ENCODE results near the gene FABP1. TPM values are rescaled to one million over a fixed set of nuclear protein-coding genes. Genes with fewer than 3 reads are reported as not detected.

FABP1 gene
- total RNA-seq, 2 donors from 2014 or later = not detected

DNA sequence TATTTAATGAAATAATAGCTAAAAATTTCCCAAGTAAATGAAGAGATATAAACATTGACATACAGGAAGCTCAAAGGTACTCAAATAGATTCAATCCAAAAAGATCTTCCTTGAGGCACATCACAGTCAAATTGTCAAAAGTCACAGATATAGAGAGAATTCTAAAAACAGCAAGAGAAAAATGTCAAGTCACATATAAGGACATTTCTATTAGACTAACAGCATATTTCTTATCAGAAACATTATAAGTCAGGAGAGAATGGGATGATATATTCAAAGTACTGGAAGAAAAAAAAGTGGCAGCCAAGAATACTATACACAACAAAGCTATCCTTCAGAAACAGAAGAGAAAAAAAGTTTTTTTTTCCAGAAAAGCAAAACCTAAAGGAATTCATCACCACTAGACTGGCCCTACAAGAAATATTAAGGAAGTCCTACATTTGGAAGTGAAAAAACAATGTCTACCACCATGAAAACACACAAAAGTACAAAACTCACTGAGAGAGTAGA, 21.1 kb upstream of the FABP1 start:
- Mint-ChIP-seq H3K4me3 (no peak overlapping the region), H3K36me3 (peaks cover 29% of the 10 kb centered on the region), H3K27me3 (peaks cover 27 to 48% of the 10 kb centered on the region in 2 donors), H3K9me3 (peaks cover 12% of the 10 kb centered on the region), H3K27ac (no peak overlapping the region), H3K4me1 (ENCODE audit: low read depth in 2 of 2) (no peaks in the 10 kb centered on the region)
- ATAC-seq (no peak), DNase-seq (ENCODE audit: low spot score) (no peak)

DNA sequence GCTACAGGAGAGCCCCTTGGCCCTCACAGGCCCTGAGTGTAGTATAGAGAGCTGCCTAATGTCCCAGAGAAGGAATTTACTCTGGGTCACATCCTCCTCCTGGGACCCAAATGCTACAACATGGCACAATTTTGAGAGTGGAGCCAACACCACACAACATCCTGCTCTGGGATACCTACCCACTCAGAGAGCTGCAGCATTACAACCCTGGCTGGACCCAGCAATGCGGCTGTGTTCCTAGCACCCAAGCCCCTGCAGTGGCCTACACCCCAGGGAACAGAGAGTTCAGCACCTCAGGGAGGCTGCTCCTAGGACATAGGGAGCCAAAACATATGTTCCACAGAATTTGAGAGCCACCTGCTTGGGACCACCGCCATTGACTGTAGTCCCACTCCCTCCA, 19.3 kb upstream of the FABP1 start:
- DNase-seq (ENCODE audit: low spot score) (no peak), ATAC-seq (no peak)
- peaks cover 12% of the 10 kb centered on the region for H3K9me3 Mint-ChIP-seq
- no peaks in the 10 kb centered on the region for H3K4me1 Mint-ChIP-seq (ENCODE audit: low read depth in 2 of 2)
- H3K27me3 Mint-ChIP-seq = peaks cover 29 to 58% of the 10 kb centered on the region in 2 donors
- peaks cover 23% of the 10 kb centered on the region for H3K36me3 Mint-ChIP-seq
- H3K27ac Mint-ChIP-seq = no peak overlapping the region
- H3K4me3 Mint-ChIP-seq = no peak overlapping the region

DNA sequence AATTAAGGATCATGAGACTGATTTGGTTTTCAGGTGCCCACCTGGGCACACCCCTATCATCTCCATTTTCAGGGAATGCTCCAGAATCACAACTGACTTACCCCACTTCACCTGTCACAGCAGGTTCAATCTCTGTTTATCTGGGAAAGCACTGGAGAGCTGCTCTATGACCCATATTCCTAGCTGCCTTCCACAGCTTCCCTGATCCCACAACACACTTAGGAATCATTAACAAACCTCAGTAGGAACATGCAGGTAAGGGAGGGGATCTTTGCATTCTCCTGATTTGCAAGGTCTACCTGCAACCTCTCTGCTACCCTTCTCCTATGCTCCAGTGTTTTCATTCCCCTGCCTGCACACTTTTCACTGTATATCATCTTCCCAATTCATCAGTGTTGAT, 18.7 kb upstream of the FABP1 start:
- no peak overlapping the region for H3K27ac Mint-ChIP-seq
- ATAC-seq = no peak
- H3K27me3 Mint-ChIP-seq = peaks cover 30 to 59% of the 10 kb centered on the region in 2 donors
- peaks cover 23% of the 10 kb centered on the region for H3K36me3 Mint-ChIP-seq
- H3K4me1 Mint-ChIP-seq (ENCODE audit: low read depth in 2 of 2) = no peaks in the 10 kb centered on the region
- no peak overlapping the region for H3K4me3 Mint-ChIP-seq
- H3K9me3 Mint-ChIP-seq = peaks cover 12% of the 10 kb centered on the region
- DNase-seq (ENCODE audit: low spot score) = no peak

DNA sequence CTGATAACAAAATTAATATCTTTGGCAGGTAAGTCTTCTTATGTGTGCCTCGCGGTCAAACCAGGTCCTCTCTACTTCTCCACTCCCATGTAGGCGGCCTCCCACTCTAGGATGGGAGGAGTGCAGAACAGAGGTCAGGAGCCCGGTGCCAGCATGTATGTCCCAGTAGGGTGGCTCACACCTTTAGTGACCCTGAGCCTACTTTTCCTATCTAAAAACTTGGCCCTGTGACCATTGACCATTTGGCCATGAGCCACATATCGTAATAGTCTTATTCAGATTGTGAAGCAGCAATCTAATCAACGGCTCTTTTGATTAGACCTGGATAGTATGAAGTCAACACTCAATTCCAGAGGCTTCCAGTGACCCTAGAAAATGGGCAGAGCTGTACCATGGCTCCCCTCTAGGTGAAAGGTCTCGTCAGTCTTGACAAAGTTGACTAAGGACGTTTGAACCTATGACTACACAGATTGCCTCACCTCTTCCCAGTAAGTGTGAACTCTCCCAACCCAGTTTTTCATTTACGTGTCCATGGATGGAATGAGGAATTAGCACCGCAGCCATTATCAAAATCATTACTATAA, 17.1 kb upstream of the FABP1 start:
- H3K27ac Mint-ChIP-seq = no peak overlapping the region
- ATAC-seq = no peak
- no peak overlapping the region for H3K4me3 Mint-ChIP-seq
- H3K36me3 Mint-ChIP-seq = peaks cover 24% of the 10 kb centered on the region
- peaks cover 12% of the 10 kb centered on the region for H3K9me3 Mint-ChIP-seq
- no peak for DNase-seq (ENCODE audit: low spot score)
- peaks cover 36 to 75% of the 10 kb centered on the region in 2 donors for H3K27me3 Mint-ChIP-seq
- H3K4me1 Mint-ChIP-seq (ENCODE audit: low read depth in 2 of 2) = no peaks in the 10 kb centered on the region

DNA sequence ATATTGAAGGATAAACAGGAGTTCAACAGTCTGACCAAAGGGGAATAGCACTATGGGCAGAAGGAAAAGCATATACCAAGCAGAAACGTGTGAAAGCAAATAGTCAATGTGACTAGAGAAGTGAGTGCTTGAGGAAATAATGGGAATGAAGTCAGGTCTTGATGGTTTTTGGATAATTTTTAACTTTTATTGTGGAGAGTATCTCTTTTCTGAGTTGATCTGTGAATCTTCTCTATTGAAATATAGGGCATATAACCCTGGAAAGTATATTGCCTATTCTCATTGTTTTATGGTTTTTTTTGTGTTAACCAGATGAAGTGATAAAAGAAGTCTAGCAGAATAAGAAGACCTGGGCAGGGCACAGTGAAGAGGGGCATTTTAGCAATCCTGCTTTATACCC, 16.4 kb upstream of the FABP1 start:
- DNase-seq (ENCODE audit: low spot score) = no peak

DNA sequence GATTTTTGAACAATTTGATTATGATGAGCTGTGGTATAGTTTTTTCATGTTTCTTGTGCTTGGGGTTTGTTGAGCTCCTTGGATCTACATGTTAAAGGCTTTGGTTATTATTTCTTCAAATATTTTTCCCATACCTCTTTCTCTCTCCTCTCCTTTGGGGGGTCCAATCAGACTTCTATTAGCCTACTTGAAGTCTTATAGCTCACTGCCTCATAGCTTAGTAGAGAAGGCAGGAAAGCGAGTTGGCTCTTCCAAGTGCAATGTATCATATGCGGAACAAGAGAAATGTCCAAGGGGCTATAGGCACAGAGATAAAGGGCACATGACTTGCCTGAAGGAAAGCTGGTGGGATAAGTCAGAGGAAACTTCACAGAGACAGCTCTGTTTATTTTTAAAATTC, 14.1 kb upstream of the FABP1 start:
- Mint-ChIP-seq H3K9me3 (no peaks in the 10 kb centered on the region), H3K4me3 (no peak overlapping the region), H3K4me1 (ENCODE audit: low read depth in 2 of 2) (no peaks in the 10 kb centered on the region), H3K27me3 (peaks cover 40 to 77% of the 10 kb centered on the region in 2 donors), H3K27ac (no peak overlapping the region), H3K36me3 (peaks cover 6% of the 10 kb centered on the region)
- ATAC-seq (no peak), DNase-seq (ENCODE audit: low spot score) (no peak)

More for the DNA sequence above, 16.4 kb upstream of the FABP1 start:
- Mint-ChIP-seq H3K4me1 (ENCODE audit: low read depth in 2 of 2) (no peaks in the 10 kb centered on the region), H3K36me3 (peaks cover 21% of the 10 kb centered on the region), H3K27ac (no peak overlapping the region), H3K27me3 (peaks cover 40 to 76% of the 10 kb centered on the region in 2 donors), H3K9me3 (peaks cover 10% of the 10 kb centered on the region), H3K4me3 (no peak overlapping the region)
- ATAC-seq = no peak

DNA sequence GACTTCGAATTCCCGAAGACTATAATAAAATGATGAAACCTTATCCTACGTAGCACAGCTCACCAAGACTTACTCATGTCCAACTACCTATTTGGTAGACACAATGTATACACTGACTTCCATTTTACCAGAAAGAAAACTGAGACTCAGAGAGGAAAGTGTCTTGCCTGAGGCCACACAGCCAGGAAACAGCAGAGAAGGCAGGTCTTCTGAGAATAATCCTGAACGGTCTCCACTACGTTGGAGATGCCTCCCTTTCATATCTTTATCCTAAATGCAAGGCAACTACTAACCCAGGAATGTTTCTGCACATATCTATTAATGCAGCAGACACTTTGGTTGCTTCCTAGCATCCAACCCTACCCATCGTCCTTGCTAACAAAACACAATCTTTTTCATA, 11.9 kb upstream of the FABP1 start:
- Mint-ChIP-seq H3K27ac (no peak overlapping the region), H3K4me3 (no peak overlapping the region), H3K27me3 (peaks cover 51 to 85% of the 10 kb centered on the region in 2 donors), H3K36me3 (peaks cover 6% of the 10 kb centered on the region), H3K4me1 (ENCODE audit: low read depth in 2 of 2) (no peaks in the 10 kb centered on the region), H3K9me3 (no peaks in the 10 kb centered on the region)
- DNase-seq (ENCODE audit: low spot score) (no peak), ATAC-seq (no peak)

DNA sequence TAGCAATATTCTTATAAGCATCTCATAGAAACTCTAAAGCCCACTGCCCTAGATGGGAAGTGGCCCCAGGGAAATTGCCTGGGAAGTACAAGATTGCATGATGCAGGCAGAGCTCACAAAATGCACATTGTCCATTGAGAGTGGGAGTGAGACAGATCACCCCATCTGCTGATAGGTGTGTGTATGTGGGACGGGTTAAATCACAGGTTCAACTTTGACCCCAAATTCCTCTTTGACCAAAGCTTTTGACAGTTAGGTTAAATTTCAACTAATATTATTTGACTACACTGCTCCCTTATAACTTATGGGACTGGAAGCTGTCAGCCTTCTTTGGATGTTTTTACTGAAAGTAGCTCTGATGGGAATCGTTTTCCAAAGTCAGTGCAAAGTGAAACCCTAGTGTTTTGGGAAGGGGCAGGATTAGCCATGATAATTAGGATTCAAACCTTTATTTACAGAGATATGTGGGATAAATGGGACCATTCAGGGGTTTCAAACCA, 11.4 kb upstream of the FABP1 start:
- peaks cover 50 to 81% of the 10 kb centered on the region in 2 donors for H3K27me3 Mint-ChIP-seq
- H3K4me1 Mint-ChIP-seq (ENCODE audit: low read depth in 2 of 2) = no peaks in the 10 kb centered on the region
- ATAC-seq (no peak), DNase-seq (ENCODE audit: low spot score) (no peak)
- no peak overlapping the region for H3K27ac Mint-ChIP-seq
- H3K9me3 Mint-ChIP-seq = no peaks in the 10 kb centered on the region
- H3K4me3 Mint-ChIP-seq = no peak overlapping the region
- peaks cover 6% of the 10 kb centered on the region for H3K36me3 Mint-ChIP-seq

DNA sequence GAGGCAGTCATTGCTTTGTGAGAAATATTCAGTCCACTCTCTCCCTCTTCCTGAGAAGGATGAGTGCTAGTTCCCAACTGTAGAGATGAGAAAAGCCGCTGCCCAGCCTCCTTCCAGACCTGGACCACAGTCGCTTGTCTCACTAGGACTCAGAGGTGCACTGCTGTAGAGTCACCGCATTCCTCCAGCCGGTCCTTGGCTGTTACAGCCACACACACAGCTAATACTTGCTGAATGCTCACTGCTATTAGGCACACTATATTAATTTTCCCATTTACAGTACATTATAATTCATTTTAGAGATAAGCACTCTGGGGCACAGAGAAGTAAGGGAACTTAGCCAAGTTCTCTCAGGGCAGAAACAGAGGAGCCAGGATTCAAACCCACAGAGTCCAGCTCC, 10.0 kb upstream of the FABP1 start:
- Mint-ChIP-seq H3K27ac (no peak overlapping the region), H3K4me3 (no peak overlapping the region), H3K27me3 (peaks cover 42 to 67% of the 10 kb centered on the region in 2 donors), H3K36me3 (peaks cover 6% of the 10 kb centered on the region), H3K4me1 (ENCODE audit: low read depth in 2 of 2) (no peaks in the 10 kb centered on the region), H3K9me3 (no peaks in the 10 kb centered on the region)
- ATAC-seq = no peak
- no peak for DNase-seq (ENCODE audit: low spot score)

DNA sequence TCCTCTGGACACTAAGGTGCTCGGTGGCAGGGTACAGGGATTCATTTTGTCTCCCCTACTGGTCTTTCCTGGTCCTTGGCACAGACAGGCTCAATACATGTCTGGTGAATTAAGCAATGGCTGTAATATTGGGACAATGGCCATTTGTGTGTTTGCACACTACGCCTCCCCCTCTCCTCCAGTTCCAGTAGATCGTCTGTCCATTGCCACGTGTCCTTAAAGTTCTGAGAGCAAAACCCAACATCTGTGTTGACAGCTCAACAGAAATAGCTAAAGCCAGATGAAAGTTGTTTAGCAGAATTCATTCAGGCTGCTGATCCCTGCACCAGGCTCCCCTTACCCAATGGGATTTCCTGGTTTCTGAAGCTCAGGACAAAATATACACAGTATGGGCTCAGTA, 9.0 kb upstream of the FABP1 start:
- Mint-ChIP-seq H3K4me3 (no peak overlapping the region), H3K36me3 (peaks cover 3% of the 10 kb centered on the region), H3K27me3 (peaks cover 39 to 59% of the 10 kb centered on the region in 2 donors), H3K9me3 (no peaks in the 10 kb centered on the region), H3K27ac (no peak overlapping the region), H3K4me1 (ENCODE audit: low read depth in 2 of 2) (no peaks in the 10 kb centered on the region)
- DNase-seq (ENCODE audit: low spot score) (no peak), ATAC-seq (peak in 1 of 2 donors; percentile 32)

DNA sequence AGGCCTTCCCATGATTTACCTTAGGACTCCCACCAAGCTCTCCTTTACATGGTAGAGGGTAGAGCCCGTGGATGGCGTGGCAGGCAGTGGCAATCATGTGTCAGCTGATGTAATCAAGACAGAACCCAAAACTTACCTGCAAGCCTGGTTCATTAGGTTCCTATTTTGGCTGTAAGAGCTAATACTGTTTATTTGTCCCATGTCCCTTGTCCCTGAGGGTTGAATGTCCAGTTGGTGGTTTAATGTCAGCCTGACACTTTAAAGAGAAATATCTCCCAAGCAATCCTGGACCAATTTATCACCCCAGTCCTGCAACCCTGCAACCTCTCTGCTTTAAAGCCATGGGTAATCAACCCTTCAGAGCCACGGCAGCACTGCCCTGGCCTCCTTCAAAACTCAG, 6.0 kb upstream of the FABP1 start:
- H3K4me3 Mint-ChIP-seq = no peak overlapping the region

DNA sequence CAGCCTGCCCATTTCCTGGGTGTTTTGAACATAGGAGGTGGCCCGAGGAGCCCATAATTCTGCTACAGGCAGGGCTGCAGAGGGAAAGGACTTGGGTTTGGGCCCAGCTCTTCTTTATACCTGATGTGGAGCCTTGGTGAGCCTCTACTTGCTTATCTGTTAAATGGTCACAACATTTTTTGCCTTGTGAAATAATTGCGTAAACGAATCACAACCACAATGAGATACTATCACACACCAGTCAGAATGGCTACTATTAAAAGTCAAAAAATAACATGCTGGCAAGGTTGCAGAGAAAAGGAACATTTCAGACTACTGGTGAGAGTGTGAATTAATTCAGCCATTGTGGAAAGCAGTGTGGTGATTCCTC, 4.1 kb upstream of the FABP1 start:
- Mint-ChIP-seq H3K27ac (no peak overlapping the region), H3K27me3 (peaks cover 27 to 33% of the 10 kb centered on the region in 2 donors), H3K36me3 (no peaks in the 10 kb centered on the region), H3K4me1 (ENCODE audit: low read depth in 2 of 2) (no peaks in the 10 kb centered on the region), H3K4me3 (no peak overlapping the region), H3K9me3 (no peaks in the 10 kb centered on the region)
- DNase-seq (ENCODE audit: low spot score) (no peak), ATAC-seq (no peak)

More for the DNA sequence above, 6.0 kb upstream of the FABP1 start:
- Mint-ChIP-seq H3K27me3 (peaks cover 33 to 34% of the 10 kb centered on the region in 2 donors), H3K36me3 (no peaks in the 10 kb centered on the region), H3K4me1 (ENCODE audit: low read depth in 2 of 2) (no peaks in the 10 kb centered on the region), H3K27ac (no peak overlapping the region), H3K9me3 (no peaks in the 10 kb centered on the region)
- ATAC-seq (no peak), DNase-seq (ENCODE audit: low spot score) (no peak)

DNA sequence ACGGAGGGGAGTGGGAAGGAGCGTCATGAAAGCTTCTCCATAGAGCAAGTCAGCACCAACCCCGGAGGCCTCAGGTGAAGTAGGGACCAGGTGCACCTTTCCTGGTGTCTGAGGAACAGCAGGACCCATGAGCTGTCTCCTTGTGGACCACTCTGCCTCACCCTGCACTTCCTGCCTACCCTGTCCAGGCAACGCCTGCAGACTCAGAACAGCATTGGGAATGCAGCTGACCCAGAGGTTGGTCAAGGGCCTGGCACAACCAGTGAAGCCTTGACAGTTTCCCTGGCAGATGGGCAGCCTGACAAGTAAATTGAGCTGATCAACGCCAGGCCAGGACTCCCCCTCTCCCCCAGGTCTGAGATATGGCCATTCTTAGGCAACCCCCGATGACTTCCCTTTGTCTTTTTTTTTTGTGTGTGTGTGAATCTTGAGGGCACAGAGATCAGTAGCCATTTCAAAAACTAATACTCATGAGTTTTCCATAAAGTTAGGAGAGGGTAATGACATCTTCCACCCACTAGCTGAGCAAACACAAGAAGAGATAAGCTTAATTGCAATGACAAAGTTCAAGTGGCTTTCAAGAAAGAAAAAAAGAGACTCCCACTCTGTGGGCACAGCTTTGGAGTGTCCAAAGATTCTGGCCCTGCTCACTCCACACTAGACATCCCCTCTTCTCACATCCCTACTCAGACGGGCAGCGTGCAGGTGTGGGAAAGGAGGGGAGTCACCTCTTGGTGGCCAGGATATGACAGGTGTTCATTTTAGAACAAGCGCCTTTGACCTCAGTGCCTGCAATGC, 3.5 kb upstream of the FABP1 start:
- H3K4me3 Mint-ChIP-seq = no peak overlapping the region
- no peaks in the 10 kb centered on the region for H3K4me1 Mint-ChIP-seq (ENCODE audit: low read depth in 2 of 2)
- no peak overlapping the region for H3K27ac Mint-ChIP-seq
- H3K36me3 Mint-ChIP-seq = no peaks in the 10 kb centered on the region
- H3K27me3 Mint-ChIP-seq = peaks cover 26 to 32% of the 10 kb centered on the region in 2 donors
- ATAC-seq (no peak), DNase-seq (ENCODE audit: low spot score) (no peak)
- no peaks in the 10 kb centered on the region for H3K9me3 Mint-ChIP-seq

DNA sequence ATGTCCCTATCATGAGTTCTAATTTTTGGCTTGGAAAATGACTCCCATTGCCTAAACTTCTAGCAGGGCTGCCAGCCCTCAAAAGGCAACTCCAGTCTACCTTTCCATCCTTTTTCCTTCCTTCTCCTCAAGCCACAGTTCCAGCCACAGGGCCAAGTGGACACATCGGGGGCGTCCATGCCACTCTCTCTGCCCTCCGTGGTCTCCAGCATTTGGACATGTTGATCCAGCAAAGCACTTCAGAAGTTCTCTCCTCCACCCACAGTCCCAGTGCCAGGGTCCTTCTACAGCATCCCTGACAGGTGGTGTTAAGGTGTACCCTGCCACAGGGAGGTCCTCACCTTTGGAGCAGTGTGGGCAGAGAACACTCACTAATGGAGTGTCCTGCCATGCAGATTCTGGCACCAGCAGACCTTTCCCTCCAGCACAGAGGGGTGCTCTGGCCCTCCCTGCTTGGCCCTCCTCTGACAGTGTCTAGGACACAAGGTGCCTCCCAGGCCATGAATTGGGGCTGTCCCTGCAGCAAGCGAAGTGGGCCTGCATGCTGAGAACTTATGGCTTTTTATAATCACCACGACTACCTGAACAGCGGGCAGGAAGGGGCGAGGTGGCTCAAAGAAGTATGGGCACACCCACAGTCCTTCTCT, 1.6 kb upstream of the FABP1 start:
- no peak for DNase-seq (ENCODE audit: low spot score)
- Mint-ChIP-seq H3K36me3 (no peaks in the 10 kb centered on the region), H3K9me3 (no peaks in the 10 kb centered on the region)

More for the DNA sequence above, 1.6 kb upstream of the FABP1 start:
- no peak for ATAC-seq
- Mint-ChIP-seq H3K4me3 (no peak overlapping the region), H3K27me3 (peaks cover 12 to 19% of the 10 kb centered on the region in 2 donors), H3K4me1 (ENCODE audit: low read depth in 2 of 2) (no peaks in the 10 kb centered on the region), H3K27ac (no peak overlapping the region)
